ENCODE results near the gene KIAA0513.
"Not testable (repeated sequence)": the region's sequence is repeated elsewhere in the genome, so short reads cannot be mapped to it uniquely, and the experiment has no call there.

KIAA0513 gene

GRCh38 chr16:85117418-85117817 lies 89.8 kb downstream of the KIAA0513 start:
- Histone ChIP-seq H4K20me1 (ENCODE audit: insufficient read depth, low read length) (no peaks in the 10 kb centered on the region), H3K9me3 (ENCODE audit: insufficient read depth, low read length, severe bottlenecking) (no peaks in the 10 kb centered on the region), H2AFZ (ENCODE audit: low read depth, low read length) (no peak overlapping the region), H3K4me1 (ENCODE audit: insufficient read depth, low read length) (no peaks in the 10 kb centered on the region; the same call in 1 of the 2 replicates), H3K36me3 (ENCODE audit: insufficient read depth, low read length) (no peaks in the 10 kb centered on the region), H3K4me3 (ENCODE audit: low read depth in 1 of 2, low read length in 2 of 2) (no peak overlapping the region), H3K4me2 (ENCODE audit: insufficient read depth, low read length) (no peak overlapping the region), H3K27ac (ENCODE audit: low read length) (no peak overlapping the region), H3K9ac (ENCODE audit: low read depth, low read length) (no peak overlapping the region), H3K27me3 (ENCODE audit: insufficient read depth, low read length, poor library complexity) (no peaks in the 10 kb centered on the region), H3K79me2 (ENCODE audit: insufficient read depth, low read length) (no peaks in the 10 kb centered on the region)
- no peak for DNase-seq
- no peak for ATAC-seq (ENCODE audit: insufficient read depth, low read depth)
- TF ChIP-seq EZH2 (IDR thresholded peaks at IDR 0.05; ENCODE audit: borderline replicate concordance, low read depth, low read length, severe bottlenecking), result no peak
- TF ChIP-seq, protein P1, sequence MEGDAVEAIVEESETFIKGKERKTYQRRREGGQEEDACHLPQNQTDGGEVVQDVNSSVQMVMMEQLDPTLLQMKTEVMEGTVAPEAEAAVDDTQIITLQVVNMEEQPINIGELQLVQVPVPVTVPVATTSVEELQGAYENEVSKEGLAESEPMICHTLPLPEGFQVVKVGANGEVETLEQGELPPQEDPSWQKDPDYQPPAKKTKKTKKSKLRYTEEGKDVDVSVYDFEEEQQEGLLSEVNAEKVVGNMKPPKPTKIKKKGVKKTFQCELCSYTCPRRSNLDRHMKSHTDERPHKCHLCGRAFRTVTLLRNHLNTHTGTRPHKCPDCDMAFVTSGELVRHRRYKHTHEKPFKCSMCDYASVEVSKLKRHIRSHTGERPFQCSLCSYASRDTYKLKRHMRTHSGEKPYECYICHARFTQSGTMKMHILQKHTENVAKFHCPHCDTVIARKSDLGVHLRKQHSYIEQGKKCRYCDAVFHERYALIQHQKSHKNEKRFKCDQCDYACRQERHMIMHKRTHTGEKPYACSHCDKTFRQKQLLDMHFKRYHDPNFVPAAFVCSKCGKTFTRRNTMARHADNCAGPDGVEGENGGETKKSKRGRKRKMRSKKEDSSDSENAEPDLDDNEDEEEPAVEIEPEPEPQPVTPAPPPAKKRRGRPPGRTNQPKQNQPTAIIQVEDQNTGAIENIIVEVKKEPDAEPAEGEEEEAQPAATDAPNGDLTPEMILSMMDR (IDR thresholded peaks at IDR 0.05; ENCODE audit: borderline replicate concordance, extremely low read depth, low read length, poor library complexity, severe bottlenecking), result no peak

DNA sequence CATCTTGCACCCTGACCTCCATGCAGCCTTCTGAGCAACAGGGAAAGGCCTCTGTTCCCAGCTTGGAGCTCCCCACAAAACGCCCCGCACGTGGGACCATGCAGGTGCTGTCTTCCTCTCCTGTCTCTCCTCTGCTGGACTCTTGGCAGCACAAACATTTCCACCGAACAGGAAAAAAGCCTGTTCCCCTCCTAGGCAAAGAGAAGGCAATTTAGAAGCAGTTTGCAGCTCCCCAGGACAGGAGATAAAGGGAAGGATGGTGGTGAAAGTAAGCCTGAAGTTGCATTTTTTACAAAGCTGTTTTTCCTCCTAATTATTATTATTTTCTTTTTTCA lies 92.4 kb downstream of the KIAA0513 start:
- H3K4me2 ChIP-seq (ENCODE audit: insufficient read depth, low read length), result no peak overlapping the region
- no peak overlapping the region for H3K9ac ChIP-seq (ENCODE audit: low read depth, low read length)
- ATAC-seq (ENCODE audit: insufficient read depth, low read depth) (no peak), DNase-seq (no peak)
- no peak for TF ChIP-seq EZH2 (IDR thresholded peaks at IDR 0.05; ENCODE audit: borderline replicate concordance, low read depth, low read length, severe bottlenecking)
- TF ChIP-seq, protein P1 (IDR thresholded peaks at IDR 0.05; ENCODE audit: borderline replicate concordance, extremely low read depth, low read length, poor library complexity, severe bottlenecking), result no peak
- H3K27ac ChIP-seq (ENCODE audit: low read length), result no peak overlapping the region
- H4K20me1 ChIP-seq (ENCODE audit: insufficient read depth, low read length), result no peaks in the 10 kb centered on the region
- no peaks in the 10 kb centered on the region for H3K9me3 ChIP-seq (ENCODE audit: insufficient read depth, low read length, severe bottlenecking)
- H3K79me2 ChIP-seq (ENCODE audit: insufficient read depth, low read length), result no peaks in the 10 kb centered on the region
- H3K4me3 ChIP-seq (ENCODE audit: low read depth in 1 of 2, low read length in 2 of 2), result no peak overlapping the region
- no peak overlapping the region for H2AFZ ChIP-seq (ENCODE audit: low read depth, low read length)
- no peaks in the 10 kb centered on the region; the same call in 1 of the 2 replicates for H3K4me1 ChIP-seq (ENCODE audit: insufficient read depth, low read length)
- no peaks in the 10 kb centered on the region for H3K36me3 ChIP-seq (ENCODE audit: insufficient read depth, low read length)
- H3K27me3 ChIP-seq (ENCODE audit: insufficient read depth, low read length, poor library complexity), result no peaks in the 10 kb centered on the region

GRCh38 chr16:85123441-85123840 lies 95.8 kb downstream of the KIAA0513 start:
- not testable (repeated sequence) for H3K4me2 ChIP-seq (ENCODE audit: insufficient read depth, low read length); H3K4me3 ChIP-seq (ENCODE audit: low read depth in 1 of 2, low read length in 2 of 2)

GRCh38 chr16:85123891-85124635 lies 96.5 kb downstream of the KIAA0513 start:
- Histone ChIP-seq H3K27me3 (ENCODE audit: insufficient read depth, low read length, poor library complexity) (no peaks in the 10 kb centered on the region), H3K79me2 (ENCODE audit: insufficient read depth, low read length) (no peaks in the 10 kb centered on the region), H3K9me3 (ENCODE audit: insufficient read depth, low read length, severe bottlenecking) (no peaks in the 10 kb centered on the region), H4K20me1 (ENCODE audit: insufficient read depth, low read length) (no peaks in the 10 kb centered on the region), H2AFZ (ENCODE audit: low read depth, low read length) (no peak overlapping the region), H3K4me1 (ENCODE audit: insufficient read depth, low read length) (no peaks in the 10 kb centered on the region), H3K27ac (ENCODE audit: low read length) (no peak overlapping the region), H3K36me3 (ENCODE audit: insufficient read depth, low read length) (no peaks in the 10 kb centered on the region), H3K4me2 (ENCODE audit: insufficient read depth, low read length) (no peak overlapping the region), H3K4me3 (ENCODE audit: low read depth in 1 of 2, low read length in 2 of 2) (no peak overlapping the region), H3K9ac (ENCODE audit: low read depth, low read length) (no peak overlapping the region)
- no peak for ATAC-seq (ENCODE audit: insufficient read depth, low read depth)
- no peak for DNase-seq
- TF ChIP-seq, protein P1 (IDR thresholded peaks at IDR 0.05; ENCODE audit: borderline replicate concordance, extremely low read depth, low read length, poor library complexity, severe bottlenecking), result no peak
- no peak for TF ChIP-seq EZH2 (IDR thresholded peaks at IDR 0.05; ENCODE audit: borderline replicate concordance, low read depth, low read length, severe bottlenecking)

More at GRCh38 chr16:85123441-85123840, 95.8 kb downstream of the KIAA0513 start:
- H4K20me1 ChIP-seq (ENCODE audit: insufficient read depth, low read length); H3K27me3 ChIP-seq (ENCODE audit: insufficient read depth, low read length, poor library complexity); H3K79me2 ChIP-seq (ENCODE audit: insufficient read depth, low read length); H3K9me3 ChIP-seq (ENCODE audit: insufficient read depth, low read length, severe bottlenecking); H3K36me3 ChIP-seq (ENCODE audit: insufficient read depth, low read length); H3K27ac ChIP-seq (ENCODE audit: low read length); ATAC-seq (ENCODE audit: insufficient read depth, low read depth); H3K9ac ChIP-seq (ENCODE audit: low read depth, low read length); DNase-seq; H3K4me1 ChIP-seq (ENCODE audit: insufficient read depth, low read length); H2AFZ ChIP-seq (ENCODE audit: low read depth, low read length): not testable (repeated sequence)

All from DND-41 (cell line).